ENCODE data around the gene XRCC6.

XRCC6 gene

GRCh38 chr22:41597635-41597953, 23.5 kb upstream of the XRCC6 start:
- TF ChIP-seq GLIS3 (CRISPR knock-in tag; IDR thresholded peaks at IDR 0.05) (no peak), ZNF565 (CRISPR knock-in tag; conservative IDR thresholded peaks at IDR 0.05; ENCODE audit: low read depth) (no peak), ZFP3 (CRISPR knock-in tag; IDR thresholded peaks at IDR 0.05) (no peak), PPARA (CRISPR knock-in tag; IDR thresholded peaks at IDR 0.05; ENCODE audit: borderline replicate concordance) (no peak), SNAI2 (CRISPR knock-in tag; IDR thresholded peaks at IDR 0.05) (no peak), ZNF8 (CRISPR knock-in tag; IDR thresholded peaks at IDR 0.05) (no peak), OSR1 (CRISPR knock-in tag; IDR thresholded peaks at IDR 0.05) (no peak)
- TF ChIP-seq, protein P1, sequence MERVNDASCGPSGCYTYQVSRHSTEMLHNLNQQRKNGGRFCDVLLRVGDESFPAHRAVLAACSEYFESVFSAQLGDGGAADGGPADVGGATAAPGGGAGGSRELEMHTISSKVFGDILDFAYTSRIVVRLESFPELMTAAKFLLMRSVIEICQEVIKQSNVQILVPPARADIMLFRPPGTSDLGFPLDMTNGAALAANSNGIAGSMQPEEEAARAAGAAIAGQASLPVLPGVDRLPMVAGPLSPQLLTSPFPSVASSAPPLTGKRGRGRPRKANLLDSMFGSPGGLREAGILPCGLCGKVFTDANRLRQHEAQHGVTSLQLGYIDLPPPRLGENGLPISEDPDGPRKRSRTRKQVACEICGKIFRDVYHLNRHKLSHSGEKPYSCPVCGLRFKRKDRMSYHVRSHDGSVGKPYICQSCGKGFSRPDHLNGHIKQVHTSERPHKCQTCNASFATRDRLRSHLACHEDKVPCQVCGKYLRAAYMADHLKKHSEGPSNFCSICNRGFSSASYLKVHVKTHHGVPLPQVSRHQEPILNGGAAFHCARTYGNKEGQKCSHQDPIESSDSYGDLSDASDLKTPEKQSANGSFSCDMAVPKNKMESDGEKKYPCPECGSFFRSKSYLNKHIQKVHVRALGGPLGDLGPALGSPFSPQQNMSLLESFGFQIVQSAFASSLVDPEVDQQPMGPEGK (CRISPR knock-in tag; IDR thresholded peaks at IDR 0.05; ENCODE audit: borderline replicate concordance), result no peak
- TF ChIP-seq, protein P2, sequence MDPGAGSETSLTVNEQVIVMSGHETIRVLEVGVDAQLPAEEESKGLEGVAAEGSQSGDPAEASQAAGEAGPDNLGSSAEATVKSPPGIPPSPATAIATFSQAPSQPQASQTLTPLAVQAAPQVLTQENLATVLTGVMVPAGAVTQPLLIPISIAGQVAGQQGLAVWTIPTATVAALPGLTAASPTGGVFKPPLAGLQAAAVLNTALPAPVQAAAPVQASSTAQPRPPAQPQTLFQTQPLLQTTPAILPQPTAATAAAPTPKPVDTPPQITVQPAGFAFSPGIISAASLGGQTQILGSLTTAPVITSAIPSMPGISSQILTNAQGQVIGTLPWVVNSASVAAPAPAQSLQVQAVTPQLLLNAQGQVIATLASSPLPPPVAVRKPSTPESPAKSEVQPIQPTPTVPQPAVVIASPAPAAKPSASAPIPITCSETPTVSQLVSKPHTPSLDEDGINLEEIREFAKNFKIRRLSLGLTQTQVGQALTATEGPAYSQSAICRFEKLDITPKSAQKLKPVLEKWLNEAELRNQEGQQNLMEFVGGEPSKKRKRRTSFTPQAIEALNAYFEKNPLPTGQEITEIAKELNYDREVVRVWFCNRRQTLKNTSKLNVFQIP (CRISPR knock-in tag; IDR thresholded peaks at IDR 0.05; ENCODE audit: borderline replicate concordance, low read depth), result no peak
- ATAC-seq, result no peak; the same call in 2 of the 3 replicates

DNA sequence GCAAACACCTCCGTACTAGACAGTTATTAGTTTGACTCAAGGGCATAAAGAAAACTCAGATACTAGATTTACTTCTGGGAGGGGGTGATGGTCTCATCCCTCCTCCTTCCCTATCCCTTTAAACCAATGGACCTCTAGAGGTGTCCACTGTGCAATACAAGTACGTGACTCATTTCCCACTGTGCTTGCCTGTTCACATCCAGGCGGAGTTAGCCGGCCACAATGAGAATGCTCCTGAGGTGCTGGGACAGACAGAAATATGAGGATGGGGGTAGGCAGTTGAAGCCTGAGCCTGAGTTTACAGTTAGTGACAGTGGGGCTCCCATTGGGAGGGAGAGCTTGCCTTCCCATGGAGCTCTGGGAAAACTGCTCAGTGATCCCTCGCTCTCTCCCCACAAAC, 23.0 kb upstream of the XRCC6 start:
- peak; percentile 91 for ATAC-seq
- TF ChIP-seq ZFP3 (CRISPR knock-in tag; IDR thresholded peaks at IDR 0.05) (no peak), CREB5 (CRISPR knock-in tag; IDR thresholded peaks at IDR 0.05; ENCODE audit: low read depth) (no peak), RARB (CRISPR knock-in tag; IDR thresholded peaks at IDR 0.05) (no peak), ZNF8 (CRISPR knock-in tag; IDR thresholded peaks at IDR 0.05) (no peak), TCF4 (CRISPR knock-in tag; IDR thresholded peaks at IDR 0.05; ENCODE audit: borderline replicate concordance) (no peak), CSRNP3 (CRISPR knock-in tag; IDR thresholded peaks at IDR 0.05) (no peak), ESRRG (CRISPR knock-in tag; IDR thresholded peaks at IDR 0.05) (no peak), TSHZ2 (CRISPR knock-in tag; IDR thresholded peaks at IDR 0.05) (no peak), TOX (CRISPR knock-in tag; IDR thresholded peaks at IDR 0.05; ENCODE audit: borderline replicate concordance) (no peak), GLIS3 (CRISPR knock-in tag; IDR thresholded peaks at IDR 0.05) (no peak), ZC3H10 (CRISPR knock-in tag; IDR thresholded peaks at IDR 0.05) (no peak), BACH2 (CRISPR knock-in tag; IDR thresholded peaks at IDR 0.05; ENCODE audit: borderline replicate concordance) (no peak), ZNF565 (CRISPR knock-in tag; conservative IDR thresholded peaks at IDR 0.05; ENCODE audit: low read depth) (no peak), CSDC2 (CRISPR knock-in tag; IDR thresholded peaks at IDR 0.05) (no peak), PPARA (CRISPR knock-in tag; IDR thresholded peaks at IDR 0.05; ENCODE audit: borderline replicate concordance) (no peak), ARNTL (CRISPR knock-in tag; IDR thresholded peaks at IDR 0.05; ENCODE audit: borderline replicate concordance, low read depth) (no peak), ZNF70 (CRISPR knock-in tag; IDR thresholded peaks at IDR 0.05) (no peak)
- TF ChIP-seq, protein P1 (CRISPR knock-in tag; IDR thresholded peaks at IDR 0.05; ENCODE audit: borderline replicate concordance), result no peak
- TF ChIP-seq, protein P2 (CRISPR knock-in tag; IDR thresholded peaks at IDR 0.05; ENCODE audit: borderline replicate concordance, low read depth), result no peak

Data from SK-N-SH treated with all-trans-retinoic acid at 6 μM for 48 hours (cell line).